GM21515 (cell line): ENCODE data around the gene MKKS.
"Not testable (repeated sequence)": the region's sequence is repeated elsewhere in the genome, so short reads cannot be mapped to it uniquely, and the experiment has no call there.

Source experiments
- ATAC-seq: cut with Tn5 transposase; IDR thresholded peaks from one replicate; pipeline ENCODE4 v1.9.1; 2021; ENCODE audit not compliant: unreplicated experiment

The MKKS gene

DNA sequence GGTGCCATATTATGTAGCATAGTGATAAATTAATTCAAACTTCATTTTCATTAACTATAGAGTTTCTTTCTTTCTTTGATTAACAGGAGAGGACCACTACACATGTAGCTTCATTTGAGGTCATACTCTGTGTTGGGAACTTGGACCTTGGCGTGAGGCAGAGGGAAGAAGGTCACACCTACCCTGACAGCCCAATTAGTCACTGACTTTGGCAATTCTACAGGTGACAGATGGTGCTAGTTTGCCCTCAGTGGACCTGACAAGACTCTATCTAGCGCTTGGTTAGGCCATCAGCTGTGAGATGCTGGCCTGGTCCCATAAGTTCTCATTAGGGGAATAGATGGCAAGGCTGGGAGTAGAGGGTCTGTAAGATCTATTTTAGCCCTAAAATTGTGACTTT lies 15.2 kb upstream of the MKKS start:
- ATAC-seq: no peak

DNA sequence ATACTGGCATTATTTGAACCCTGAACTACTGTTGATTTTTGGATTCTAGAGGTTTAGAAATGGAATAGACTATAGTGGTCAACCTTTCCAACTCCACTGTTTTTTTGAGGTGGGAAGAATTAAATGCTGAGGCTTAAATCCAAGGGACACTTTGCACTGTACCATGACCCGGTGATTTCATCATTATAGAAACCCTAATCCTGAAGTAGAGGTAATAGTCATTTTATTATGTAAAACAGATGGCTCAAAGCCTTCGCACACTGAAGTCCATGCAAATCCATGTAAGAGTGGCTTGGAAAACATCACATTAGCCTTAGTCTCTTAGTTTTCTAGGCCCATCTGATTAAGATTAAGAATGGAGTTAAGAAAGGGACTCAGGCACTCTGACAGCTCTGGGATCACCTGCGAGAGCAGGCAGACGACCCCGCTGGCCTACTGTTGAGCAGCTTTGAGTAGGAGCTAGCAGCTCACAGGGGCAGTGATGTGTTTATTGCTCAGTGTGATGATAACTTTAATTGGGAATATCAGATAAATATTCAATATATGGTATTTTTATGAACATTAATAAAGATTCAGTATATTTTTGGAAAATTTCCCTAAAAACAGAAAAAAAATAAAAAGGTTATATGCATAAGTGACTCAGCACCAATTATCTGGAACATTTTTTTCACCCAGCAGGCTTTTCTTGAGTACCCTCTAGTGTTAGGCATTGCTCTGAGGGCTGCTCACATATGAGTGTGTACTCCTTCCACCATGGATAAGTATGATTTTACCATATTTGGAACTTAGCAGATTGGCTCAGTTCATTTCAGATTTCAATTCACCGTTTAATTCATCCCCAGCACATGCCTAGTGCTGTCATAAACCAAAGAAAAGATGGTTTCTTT lies 14.5 kb upstream of the MKKS start:
- ATAC-seq: no peak

DNA sequence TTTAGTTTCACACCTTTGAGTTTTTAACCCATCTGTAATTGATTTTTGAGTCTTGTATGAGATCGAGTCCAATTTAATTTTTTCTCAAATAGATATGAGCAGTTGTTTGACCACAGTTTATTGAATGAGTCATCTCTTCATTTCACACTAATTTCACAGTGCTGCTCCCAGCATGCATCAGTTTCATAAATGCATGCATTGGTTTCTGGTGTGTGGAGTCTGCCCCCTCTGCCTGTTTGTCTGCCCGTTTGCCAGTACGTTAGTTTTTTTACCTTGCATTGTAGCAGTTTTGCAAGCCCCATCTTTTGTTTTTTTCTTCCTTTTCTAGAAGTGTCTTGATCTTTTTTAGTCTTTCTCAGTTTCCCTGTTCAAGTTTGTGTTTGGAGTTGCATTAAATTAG lies 13.0 kb upstream of the MKKS start:
- peak; percentile 97 for ATAC-seq

DNA sequence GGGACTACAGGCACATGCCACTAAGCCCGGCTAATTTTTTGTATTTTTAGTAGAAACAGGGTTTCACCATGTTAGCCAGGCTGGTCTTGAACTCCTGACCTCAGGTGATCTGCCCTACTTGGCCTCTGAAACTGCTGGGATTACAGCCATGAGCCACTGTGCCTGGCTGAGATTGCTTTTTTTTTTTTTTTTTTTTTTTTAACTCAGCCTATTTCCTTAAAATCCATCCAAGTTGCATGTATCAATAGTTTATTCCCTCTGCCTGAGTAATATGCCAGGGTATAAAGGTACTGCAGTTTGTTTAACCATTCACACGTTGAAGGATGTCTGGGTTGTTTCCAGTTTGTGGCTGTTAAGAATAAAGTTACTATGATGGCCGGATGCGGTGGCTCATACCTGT lies 11.7 kb upstream of the MKKS start:
- ATAC-seq: no peak

DNA sequence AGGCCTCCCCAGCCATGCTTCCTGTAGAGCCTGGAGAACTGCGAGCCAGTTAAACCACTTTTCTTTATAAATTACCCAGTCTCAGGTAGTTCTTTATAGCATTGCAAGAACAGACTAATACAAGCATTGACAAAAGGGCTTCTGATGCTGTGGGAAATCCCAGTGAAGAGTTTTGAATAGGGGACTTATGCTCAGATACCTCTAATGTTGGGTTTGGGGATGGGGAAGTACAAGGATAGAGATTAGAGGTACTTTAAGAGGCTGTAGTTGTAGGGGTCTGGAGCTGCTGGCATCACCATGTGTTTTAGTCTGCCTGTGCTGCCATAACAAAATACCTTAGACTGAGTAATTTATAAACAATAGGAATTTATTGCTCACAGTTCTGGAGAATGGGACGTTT lies 9.9 kb upstream of the MKKS start:
- no peak for ATAC-seq

DNA sequence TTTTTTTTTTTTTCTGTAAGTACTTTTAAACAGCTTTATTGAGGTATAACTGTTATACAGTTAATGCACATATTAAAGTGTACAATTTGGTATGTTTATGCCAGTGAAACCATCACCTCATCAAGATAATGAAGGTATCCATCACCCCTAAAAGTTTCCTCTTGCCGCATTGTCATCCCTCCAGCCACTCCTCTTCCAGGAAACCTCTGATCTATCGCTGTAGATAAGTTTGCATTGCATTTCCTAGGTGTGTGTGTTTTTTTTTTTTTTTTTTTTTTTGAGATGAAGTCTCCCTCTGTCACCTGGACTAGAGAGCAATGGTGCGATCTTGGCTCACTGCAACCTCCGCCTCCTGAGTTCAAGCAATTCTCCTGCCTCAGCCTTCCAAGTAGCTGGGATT lies 4.2 kb upstream of the MKKS start:
- ATAC-seq: no peak

DNA sequence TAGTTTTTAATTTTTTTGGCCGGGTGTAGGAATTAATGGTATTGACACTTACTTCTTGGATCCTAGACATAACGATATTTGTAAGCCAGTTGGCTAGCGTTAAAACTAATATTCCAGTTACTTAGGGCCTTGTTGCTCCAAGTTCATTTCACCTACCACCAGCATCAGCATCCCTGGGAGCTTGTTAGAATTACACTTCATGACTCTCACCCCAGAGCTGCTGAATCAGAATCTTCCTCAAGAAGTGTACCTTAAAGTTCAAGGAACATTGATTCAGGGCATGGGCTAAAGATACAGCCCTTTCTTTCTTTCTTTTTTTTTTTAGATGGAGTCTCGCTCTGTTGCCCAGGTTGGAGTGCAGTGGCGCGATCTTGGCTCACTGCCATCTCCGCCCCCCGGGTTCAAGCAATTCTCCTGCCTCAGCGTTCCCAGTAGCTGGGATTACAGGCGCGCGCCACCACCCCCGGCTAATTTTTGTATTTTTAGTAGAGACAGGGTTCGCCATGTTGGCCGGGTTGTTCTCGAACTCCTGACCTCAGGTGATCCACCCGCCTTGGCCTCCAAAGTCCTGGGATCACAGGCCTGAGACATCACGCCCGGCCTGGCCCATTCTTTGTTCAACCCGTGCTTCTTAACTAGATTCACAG lies 2.2 kb upstream of the MKKS start:
- no peak for ATAC-seq

DNA sequence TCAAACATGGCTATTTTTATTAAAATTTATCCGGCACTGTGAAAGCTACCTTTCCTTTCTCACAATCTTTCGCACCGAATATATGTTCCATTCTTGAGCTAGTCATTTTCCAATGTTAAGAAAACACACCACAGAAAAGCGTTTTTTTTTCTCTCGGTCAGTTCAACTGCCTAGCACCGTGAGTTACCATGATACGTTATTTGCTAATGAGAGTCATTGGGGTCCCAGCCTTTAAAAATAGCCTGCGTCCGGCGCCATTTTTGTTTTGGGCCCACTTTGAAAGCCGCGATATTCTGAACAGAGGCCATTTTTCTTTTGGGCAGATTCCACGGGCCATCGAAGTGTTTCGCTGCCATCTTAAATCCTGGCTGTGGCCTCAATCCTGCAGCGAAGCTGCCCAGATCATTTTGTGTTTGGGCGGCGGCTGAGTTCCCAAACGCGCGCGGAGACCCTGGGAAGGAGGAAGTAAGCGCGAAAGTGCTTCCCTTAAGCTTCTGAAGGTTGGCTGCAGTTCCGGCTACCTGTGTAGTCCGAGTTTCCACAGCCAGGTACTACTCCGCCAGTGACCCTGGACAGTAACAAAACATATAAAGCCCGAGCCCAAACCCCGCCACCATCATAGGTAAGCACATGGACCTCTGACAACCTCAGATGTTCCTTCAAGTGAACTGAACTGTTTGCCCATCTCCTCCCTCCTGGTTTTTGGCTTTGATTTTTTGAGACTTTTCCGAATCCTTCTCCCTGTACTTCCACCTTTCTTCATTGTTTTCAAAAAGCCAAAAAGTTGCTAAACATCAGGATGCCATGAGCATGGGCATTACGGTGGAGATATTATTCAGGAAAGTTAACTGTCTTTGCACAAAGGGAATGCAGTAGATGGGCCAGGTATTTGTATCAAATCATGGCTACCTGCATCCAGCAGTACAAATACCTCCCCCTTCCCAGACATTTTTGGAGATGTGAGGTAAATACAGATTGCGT lies 1.1 kb upstream of the MKKS start, which contains the start of gene SLX4IP:
SLX4IP (plus strand) TSS at position 474 of the 981 bp plus-strand sequence. CDS start 22,900 bp downstream, outside the sequence.
- peak; percentile 60 for ATAC-seq

DNA sequence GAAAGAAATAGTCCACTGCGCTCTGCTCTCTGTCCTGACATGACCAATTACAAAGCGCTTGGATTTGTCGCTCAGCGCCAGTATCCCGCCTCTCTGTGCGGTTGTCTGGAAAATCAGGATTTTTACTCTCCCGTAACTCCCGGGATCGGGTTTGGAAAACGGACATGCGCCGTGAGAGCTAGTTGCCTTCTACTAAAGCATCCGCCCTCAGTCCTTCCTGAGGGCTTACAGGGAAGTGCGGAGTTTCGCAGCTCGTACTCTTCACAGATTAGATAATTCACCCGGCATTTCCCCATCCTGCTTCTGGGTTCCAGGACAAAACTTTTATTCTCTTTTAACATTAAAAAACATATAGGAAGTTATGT lies 427 bp upstream of the MKKS start:
- peak; percentile 39 for ATAC-seq

DNA sequence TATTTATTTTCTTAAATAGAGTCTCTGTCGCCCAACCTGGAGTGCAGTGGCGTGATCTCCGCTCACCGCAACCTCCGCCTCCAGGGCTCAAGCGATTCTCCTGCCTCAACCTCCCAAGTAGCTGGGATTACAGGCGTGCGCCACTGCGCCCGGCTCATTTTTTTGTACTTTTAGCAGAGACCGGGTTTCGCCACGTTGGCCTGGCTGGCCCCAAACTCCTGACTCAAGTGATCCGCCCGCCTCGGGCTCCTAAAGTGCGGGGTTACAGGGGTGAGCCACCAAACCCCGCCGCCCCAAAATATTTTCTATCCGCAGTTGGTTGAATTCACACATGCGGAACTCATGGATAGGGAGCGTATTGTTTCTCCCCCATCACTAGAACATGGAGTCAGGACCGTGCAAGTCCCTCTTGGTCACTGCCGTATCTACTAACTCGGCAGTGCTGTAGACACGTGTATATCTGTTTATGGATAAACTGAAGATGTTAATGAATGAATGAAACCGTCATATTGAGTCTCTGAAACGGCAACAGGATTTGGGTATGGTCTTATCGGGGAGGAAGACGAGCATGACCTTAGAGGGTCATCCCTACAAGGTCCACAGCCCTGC lies 904 bp downstream of the MKKS start:
- ATAC-seq: no peak

DNA sequence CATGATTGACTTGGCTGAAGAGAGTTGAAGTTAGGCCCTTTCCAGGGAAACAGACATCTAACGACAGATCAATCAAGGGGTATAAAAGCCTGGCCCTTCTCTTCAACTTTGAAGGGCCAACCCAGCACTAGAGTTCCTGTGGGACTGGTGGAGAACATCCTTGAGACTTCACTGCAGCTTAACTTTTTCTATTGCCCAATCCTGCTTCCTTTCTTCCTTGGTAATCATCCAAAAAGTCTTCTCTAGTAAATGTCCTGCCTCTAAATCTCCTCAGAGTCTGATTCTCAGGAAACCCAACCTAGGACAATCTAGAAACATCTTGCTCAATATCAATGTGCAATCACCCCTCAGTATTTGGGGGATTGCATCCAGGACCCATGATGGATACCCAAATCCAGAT lies 1.9 kb downstream of the MKKS start:
- no peak for ATAC-seq

DNA sequence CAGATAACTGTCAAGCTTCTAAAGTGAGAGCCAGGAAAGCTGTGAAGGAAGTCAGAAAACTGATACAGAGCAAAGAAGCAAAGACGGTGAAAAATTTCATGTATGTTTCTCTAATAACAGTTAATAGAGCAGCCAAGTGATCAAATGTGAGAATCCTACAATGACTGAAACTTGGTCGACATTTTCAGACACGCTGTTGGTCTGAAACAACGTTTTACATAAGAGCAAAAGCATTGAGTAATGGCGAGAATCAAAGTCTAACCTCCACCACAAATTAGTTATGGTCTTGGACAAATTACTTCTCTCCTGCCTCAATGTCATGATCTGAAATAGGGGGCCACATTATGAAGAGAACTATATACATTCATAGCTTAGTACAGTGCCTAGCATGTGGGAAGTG lies 3.3 kb downstream of the MKKS start:
- no peak for ATAC-seq

DNA sequence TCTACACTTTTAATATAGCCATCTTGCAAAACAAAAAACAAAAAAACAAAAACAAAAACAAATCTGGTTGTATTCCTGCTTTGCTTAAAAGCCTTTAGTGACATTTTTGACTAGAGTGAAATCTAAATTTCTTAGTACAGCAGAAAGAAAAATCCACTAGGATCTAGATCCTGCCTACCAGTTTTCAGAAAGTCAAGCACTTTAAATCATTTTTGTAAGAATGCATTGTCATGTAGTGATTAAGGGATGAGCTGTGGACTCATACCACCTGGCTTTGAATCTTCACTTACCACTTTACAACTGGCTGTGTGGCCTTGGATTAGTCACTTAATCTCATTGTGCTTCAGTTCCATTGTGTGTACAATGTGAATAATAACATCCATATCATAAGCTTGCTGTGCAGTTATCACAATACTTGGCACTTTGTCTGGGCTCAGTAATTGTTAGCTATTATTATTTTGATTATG lies 4.0 kb downstream of the MKKS start:
- no peak for ATAC-seq

DNA sequence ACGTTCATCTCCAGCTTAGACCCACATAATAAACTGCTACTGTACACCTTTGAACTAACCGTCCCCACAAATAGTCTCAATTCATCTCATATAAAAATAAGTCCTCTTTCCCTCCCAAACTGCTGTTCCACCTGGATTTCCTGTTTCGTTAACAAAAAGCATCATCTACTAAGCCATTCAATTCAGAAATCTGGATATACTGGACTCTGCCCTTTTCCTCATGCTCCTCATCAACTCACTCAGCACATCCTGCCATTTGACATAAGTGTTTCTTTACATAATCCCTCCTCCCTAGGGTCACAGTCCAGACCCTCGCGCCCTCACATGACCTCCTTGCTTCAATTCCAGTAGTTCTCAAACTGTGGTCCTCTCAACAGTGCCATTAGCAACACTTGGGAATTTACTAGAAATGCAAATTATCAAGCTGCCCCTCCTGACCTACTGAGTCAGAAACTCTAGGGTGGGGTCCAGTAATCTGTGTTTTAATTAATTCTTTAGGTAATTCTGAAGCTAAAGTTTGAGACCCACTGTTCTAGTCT lies 4.5 kb downstream of the MKKS start:
- ATAC-seq: no peak

DNA sequence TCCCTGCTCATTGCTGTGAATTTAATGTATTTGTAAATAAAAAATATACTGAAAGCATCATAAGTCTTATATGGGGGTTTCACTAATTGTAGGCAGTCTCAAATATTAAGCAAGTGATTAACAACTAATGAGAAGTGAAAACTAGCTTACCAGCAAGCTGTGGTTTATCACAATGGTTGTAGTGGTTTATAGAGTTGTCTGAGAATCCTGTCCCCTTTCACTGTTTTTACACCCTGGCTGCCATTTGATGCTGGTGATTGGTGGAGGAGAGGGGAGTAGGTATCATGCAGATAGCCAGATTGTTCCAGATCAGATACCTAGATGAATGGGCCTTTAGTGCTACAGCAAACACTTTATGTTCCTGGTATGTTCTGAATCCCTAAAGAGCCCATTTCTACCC lies 6.0 kb downstream of the MKKS start:
- ATAC-seq: no peak

DNA sequence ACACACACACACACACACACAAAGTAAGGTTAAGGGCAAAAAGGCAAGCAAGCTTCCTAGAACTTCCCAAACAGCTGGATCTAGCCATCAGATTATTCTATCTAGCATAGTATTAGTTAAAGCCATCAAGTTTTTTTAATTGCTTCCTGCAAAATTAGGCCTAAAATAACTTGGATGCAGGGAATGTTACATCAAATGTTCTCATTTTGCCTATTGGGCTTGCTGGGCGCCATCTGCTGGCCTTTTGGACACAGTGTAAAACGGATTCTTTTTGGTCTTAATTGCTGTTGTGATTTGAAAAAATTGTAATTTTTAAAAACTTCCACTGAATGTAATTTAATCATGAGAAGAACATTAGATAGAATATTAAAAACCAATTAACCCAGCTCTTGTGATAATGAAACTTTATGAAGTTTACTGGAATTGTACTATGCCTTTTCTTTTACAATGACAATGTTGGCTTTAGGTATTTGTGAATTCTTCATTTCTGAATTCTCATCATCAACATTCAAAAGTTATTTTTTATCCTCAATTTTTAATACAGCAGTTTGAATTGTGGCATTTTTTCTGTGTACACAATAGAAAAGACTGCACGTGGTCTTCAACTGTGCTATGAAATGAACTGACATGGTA lies 6.8 kb downstream of the MKKS start:
- ATAC-seq: no peak

DNA sequence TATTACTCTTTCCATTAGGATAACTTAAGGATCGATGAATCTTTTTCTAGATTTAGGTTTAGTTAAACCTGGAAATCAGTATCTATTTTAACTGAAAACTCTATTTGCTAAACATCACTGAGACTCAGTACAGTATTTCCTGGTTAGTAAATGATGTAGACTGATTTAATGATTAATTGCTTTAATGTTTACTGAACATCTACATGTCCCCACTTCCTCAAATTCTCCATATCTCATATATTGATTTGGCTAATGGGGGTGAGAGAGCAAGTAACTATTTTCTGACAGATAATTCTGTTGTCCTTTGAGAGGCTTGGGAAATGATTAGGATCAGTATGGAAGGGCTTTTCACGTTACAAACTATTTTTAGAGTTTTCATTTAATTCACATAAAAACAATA lies 10.3 kb downstream of the MKKS start:
- ATAC-seq: no peak

DNA sequence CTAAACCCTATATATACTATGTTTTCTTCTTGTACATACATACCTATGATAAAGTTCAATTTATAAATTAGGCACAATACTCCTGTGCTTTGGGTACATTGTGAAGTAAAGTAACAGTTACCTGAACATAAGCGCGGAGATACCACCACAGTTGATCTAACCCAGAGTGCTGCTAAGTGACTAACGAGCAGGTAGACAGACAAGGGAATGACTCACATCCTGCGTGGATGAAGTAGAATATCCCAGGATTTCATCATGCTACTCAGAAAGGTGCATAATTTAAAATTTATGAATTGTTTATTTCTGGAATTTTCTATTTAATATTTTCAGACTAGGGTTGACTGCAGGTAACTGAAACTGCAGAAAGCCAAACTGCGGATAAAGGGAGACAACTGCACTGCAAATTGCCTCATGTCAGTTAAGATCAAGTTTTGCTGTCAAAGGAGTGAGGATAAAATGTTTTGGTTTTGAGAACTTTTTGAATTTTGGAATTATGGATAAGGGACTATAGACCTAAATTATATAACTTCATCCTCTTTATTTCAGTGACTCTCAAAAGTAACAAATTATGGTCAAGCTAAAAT lies 14.4 kb downstream of the MKKS start:
- ATAC-seq: no peak

DNA sequence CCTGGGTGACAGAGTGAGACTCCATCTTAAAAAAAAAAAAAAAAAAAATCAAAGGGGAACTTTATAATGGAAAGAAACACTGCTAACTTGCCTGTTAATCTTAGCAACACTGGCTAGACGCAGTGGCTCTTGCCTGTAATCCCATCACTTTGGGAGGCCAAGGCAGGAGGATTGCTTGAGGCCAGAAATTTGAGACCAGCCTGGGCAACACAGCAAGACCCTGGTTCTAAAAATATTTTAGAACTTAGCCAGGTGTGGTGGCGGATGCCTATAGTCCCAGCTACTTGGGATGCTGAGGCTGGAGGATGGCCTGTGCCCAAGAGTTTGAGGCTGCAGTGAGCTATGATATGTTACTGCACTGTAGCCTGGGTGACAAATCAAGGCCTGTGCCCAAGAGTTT lies 16.8 kb downstream of the MKKS start:
- ATAC-seq: not testable (repeated sequence)
